ENCODE results near the gene IGFBP2.

Gene IGFBP2

DNA sequence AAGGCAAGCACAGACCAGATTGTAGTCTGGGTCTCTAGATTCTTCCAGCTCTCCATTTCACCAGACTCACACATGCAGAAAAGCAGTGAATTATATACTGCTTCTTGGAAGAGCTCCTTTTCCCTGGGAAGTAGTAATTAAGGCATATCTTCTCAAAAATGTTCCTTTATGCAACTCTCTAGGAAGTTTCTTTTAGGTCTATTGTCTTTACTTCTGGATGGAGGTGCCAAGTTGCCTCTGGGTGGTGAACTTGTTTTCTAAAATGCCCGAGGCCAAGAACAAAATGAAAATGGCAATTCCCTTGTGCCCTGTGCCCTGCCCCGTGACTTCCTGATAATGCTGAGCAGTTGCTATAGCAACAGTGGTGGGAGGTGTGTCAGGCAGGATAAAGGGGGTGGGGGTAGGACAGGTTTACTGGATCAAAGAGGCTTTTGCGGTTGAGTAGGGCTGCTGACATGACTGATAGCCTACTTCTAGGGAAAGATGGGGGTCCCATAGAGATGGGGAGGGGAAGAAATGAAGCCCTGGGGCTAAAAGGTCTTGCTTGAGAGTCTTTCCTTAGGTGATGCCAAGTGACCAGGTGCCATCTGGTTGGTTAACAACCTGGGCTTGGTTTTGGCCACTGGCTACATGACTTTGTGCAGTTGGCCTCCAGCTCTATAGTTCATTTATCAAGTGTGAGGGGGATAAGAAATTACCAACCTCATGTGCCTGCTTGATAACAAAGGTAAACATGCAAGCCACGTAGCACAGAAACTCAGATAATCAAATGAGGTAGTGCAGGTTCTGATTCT lies 11.8 kb downstream of the IGFBP2 start:
- DNase-seq: no peak

DNA sequence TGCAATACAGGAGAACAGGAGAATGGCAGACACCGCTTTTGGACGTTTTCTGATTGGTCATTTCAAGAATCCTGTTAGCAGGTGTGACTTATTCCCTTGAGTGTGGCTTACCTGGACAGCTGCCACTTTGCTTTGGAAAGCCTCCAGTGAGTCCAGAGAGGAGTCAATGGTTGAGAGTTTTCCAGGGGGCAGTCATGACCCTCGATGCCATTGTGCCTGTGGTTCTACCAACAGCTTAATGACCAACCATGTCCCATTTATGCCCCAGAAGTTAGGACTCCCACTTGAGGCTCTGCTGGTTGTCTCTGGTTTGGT lies 12.4 kb downstream of the IGFBP2 start:
- no peak for DNase-seq

DNA sequence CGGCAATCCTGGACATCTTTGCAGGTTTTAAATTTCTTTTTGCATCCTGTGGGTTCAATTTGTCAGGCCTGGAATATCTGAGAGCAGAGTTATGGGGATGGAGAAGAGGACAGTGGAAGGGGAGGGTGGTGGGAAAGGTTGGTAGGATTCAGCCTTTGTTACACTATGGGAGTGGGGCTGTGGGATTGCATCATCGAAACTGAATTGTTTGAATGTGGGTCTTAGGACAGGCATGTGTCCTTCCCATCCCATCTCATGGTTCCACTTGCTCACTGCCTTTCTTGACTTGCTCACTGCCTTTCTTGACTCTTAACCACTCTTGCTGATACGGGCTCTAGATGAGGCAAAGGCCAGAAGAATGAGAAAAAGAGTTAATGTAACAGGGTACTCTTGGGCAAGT lies 12.9 kb downstream of the IGFBP2 start:
- no peak for DNase-seq

DNA sequence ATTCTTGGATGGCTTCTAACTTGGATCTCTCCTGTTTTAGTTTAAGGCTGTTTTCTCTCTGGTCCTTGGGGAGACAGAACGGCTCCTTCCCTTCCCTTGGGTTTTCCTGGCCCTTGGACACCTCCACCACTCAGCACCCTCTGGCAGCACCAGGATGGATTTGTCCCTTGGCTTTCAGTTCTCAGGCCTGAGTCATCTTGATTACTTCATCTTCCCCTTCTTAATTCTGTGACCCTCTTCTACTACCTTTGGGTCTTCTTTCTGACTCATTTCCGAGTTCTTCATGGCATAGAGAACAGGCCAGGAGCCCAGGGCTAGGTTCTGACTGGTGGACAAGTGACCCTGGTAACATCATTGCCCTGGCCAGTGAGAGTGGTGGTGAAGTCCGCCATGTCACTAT lies 14.9 kb downstream of the IGFBP2 start:
- peak; percentile 53 for DNase-seq

DNA sequence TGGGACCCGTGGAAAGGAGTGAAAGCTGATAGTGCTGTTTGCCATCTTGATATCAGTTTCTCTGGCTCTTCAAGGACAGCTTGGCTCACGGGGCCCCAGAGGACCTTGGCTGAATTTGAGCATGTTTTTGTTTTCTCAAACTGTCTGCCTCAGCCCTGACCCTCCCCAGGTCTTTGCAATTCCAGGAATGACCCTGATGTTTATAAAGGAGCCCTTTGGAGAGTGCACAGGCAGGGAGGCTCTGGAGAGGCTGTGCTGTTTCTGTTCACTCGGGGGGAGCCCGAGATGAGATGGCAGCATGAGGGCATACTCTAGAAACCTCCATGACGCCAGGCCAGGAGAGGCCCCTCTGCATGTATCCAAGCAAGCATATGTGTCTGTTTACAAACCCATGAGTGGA lies 16.4 kb downstream of the IGFBP2 start:
- no peak for DNase-seq

DNA sequence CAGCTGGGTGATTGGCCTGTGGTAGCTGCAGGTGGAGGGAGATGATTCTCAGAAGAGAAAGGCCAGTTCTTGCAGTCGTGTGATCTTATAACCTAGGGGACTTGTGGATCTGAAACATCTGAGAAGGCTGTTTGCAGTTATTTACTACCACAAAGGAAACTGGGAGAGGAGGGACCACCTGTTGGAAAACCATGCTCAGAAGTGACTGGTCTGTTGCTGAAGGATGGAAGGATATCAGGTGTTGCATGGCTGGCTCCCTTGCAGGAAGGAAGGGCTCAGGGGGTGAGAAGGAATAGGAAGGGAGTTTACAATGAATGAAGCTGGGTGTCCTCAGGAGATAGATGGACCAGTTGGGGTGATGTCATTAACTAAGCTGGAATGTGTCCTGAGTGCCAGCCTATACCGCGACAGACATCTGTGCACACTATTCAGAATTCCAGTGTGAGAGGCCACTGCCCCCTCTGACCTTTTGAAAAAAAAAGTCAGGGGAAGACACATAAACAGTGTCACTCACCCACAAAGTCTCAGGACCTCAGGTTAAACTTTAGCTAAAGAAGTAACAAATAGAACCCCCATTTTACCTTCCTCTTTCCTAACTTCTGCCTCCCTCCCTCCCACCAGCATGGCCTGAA lies 17.5 kb downstream of the IGFBP2 start:
- DNase-seq: no peak

DNA sequence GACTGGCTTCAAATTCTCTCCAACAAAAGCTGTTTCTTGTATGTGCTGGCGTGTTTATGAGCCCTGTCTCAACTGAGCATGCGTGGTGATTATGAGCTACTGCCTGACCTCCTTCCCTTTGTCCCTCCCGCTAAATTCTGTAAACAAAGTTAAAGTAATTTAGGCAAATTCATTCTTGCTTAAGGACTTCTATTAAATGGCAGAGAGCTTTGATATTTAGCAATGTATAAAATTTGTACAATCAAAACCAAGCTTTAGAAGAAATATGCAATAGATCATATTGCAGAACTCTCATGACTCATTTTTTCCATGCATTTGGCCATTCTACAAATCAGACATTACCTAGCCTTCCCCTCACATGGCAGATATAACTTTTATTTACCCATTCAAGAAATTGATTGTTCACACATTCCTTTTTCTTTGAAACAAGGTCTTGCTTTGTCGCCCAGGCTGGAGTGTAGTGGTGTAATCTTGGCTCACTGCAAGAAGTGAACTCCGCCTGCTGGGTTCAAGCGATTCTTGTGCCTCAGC lies 18.2 kb downstream of the IGFBP2 start:
- DNase-seq: peak; percentile 84

DNA sequence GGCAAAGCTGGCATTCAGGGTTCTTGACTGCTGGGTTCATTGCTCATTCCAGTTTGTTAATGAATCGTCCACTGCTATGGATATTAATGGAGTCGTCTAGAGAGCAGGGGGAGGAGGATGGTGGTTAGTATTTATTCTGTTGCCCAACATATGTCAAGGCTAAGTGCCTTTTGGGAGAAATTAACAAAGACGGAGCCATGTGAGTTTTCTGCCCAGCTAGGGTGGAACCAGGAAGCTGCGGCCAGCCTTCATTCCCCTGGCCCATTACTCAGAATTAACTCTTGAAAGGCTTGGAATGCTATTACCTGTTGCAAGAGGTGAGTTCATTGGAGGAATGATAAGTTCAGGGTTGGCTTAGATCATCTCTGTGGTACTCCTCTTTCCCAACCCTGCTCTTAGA lies 19.3 kb downstream of the IGFBP2 start:
- peak; percentile 18 for DNase-seq

DNA sequence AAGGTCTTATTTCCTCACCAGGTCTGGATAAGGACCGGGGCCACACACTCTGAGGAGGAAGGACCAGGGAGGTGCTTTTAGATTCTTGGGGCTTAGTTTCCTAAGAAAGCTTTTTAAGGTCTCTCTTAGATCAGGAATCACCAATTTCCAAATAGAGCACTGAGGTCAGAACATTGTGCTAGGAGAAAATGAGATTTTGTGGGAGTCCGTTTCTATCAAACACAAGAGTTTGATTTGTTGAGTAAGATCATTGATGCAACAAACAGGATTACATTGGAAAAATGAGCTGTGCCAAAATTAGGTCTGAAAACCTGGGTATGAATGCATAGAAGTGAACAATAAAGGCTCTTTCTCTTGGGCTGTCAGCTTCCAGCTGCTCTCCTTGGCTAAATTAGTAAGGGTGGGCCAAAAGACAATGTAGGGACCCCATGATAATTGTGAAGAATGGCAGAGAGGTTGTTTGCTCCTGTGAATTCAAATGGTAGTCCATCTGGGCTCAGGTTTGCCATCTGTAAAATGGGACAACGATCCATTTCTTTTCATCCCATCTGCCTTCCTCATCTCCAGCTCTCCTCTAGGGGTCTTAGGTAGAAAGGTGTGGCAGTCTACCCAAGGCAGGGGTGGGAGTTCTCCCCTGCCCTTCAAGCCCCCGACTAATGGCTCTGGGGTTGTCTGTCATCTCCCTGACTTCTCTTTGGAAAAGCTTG lies 20.0 kb downstream of the IGFBP2 start:
- no peak for DNase-seq

DNA sequence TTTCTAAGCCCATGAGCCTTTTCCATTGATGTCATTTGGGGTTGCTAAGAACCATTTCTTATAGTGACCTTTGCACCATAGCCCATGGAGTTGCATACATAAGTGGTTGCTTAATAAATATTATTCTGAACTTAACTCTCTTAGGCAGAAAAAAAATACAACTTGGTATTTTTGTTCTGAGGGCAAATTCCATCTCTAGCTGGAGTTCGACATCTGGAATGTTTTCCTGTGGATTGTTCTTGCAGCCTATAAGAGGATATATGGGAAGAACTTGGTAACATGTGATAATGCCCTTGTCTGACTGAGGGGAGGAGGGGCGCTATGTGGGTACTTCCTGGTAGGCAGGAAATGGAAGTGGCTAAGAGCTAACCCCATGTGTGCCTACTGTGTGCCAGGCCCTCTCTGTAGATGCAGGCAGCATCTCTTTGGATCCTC lies 20.7 kb downstream of the IGFBP2 start:
- DNase-seq: peak; percentile 51

DNA sequence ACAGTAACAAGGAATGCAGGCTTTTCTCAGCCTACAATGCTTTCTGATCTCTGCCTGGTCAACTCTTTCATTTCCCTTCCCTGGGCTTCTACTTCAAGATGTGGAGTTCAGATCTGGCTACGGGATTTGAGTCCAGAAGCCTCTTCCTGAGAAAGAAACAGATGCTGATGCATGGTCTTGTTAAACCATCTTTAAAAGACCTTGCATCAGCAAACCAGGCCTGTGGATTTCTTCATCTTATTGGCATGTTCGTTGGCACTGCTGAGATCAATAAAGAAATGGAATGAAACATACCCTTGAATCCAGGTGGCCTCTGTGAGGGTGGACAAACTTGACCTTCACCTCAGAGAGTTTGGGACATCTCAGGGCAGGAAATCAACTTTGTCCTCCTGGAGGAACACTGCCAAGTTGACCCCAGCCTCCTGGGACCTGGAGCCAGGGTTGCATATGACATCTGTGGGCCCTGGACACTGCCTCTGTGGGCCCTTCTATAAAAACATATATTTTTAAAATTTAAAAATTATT lies 21.4 kb downstream of the IGFBP2 start:
- no peak for DNase-seq

DNA sequence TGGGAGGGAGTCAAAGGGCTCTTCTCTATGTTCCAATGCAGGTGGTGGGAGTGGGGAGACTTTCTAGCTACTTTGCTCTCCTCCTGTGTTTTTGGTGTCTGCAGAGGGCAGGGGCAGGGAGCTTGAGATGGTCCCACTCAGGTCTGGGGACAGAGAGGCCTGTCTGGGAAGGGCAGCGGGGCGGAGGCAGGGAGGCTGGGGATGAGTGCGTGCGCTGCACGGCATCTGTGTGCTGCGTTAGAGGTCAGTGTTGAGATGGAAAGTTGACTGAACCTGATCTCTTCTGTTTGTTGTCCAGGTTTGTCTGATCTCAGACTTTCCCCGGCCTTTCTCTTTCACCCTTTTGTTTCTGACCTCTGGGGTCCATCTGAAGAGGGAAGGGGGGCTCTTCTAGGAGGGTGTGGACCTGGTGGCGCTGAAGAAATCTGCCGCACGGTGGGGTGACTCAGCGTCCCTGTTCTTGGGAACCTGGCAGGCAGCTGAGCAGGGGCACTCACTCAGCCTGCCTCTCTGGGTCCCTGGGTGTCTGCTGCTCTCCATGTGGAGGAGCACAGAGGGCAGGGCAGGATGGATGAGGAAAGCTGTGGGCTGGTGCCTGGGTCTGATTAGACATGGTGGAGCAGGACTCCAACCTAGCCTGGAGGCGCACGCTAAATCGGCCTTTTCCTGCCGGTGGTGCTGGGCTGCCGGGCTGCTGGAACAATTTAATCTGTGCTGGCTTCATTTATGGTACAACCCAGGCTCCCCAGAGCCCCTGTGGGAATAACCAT lies 24.1 kb downstream of the IGFBP2 start:
- DNase-seq: no peak

DNA sequence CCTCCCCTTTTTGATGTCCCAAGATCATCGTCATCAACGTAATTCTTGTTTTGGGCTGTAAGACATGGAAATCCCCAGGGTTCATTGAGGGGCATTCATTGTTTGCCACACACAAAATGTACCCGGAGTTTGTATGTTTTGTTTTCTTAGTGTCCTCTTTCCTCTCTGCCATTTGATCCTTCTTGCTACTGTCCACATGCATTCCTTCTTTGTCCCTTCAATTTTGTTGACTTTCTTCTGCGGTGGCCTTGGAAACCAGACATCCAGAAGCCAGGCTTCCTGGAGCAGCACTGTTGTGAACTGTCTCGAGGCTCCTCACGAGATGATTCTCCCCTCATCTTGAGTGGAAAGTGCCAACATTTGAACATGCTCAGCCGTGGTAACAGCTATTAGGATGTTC lies 24.8 kb downstream of the IGFBP2 start:
- no peak for DNase-seq

DNA sequence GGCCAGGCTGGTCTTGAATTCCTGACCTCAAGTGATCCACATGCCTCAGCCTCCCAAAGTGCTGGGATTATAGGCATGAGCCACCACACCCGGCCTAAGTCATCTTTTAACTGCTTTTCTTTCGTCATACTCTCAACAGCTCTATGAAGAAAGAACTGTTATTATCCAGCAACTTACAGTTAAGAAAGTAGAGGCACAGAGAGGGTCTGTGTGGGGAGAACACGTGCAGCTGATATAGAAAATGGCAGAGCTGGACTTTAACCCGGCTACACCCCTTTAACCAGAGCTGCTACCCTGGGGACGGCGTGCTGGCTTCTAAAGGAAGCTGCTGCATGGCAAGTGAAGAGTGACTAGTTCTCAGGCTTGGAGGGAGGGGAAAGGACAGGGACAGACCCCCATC lies 25.5 kb downstream of the IGFBP2 start:
- DNase-seq: no peak

DNA sequence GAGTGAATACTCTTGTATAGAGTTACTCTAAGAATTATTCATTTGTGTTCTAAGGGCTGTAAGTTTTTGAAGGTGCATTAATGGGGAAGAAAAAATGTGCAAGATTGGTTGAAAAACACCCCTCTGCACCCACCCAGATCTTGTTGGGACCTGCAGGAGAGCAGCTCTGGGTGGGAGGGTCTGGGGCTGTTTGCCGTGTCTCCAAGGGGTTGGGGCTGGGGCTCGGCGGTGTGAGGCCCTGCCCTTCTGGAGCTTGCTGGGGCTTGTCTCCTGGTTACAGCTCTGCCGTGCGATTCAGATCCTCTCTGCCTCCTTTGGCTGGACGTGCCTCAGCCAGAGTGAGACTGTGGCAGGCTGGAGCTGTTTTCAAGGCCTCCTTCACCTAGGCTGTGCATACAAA lies 26.1 kb downstream of the IGFBP2 start:
- no peak for DNase-seq

DNA sequence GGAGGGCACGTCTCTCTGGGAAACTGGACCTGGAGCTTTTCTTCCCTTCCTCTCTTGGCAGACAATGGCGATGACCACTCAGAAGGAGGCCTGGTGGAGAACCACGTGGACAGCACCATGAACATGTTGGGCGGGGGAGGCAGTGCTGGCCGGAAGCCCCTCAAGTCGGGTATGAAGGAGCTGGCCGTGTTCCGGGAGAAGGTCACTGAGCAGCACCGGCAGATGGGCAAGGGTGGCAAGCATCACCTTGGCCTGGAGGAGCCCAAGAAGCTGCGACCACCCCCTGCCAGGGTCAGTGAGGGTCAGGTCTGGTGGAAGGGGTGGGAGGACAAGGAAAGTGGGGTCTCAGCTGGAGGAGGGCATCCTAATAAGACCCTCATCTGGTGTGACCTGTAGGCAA lies 27.3 kb downstream of the IGFBP2 start:
- no peak for DNase-seq

DNA sequence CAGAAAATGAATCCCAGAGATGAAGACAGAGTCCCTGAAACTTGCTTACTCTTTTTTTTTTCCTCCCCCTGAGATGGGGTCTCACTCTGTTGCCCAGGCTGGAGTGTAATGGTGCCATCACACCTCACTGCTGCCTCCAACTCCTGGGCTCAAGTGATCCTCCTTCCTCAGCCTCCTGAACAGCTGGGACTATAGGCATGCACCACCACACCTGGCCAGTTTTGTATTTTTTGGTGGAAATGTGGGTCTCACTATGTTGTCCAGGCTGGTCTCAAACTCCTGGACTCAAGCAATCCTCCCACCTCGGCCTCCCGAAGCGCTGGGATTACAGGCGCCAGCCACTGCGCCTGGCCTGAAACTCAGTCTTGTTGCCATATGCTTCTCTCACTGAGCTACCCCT lies 27.8 kb downstream of the IGFBP2 start:
- no peak for DNase-seq

DNA sequence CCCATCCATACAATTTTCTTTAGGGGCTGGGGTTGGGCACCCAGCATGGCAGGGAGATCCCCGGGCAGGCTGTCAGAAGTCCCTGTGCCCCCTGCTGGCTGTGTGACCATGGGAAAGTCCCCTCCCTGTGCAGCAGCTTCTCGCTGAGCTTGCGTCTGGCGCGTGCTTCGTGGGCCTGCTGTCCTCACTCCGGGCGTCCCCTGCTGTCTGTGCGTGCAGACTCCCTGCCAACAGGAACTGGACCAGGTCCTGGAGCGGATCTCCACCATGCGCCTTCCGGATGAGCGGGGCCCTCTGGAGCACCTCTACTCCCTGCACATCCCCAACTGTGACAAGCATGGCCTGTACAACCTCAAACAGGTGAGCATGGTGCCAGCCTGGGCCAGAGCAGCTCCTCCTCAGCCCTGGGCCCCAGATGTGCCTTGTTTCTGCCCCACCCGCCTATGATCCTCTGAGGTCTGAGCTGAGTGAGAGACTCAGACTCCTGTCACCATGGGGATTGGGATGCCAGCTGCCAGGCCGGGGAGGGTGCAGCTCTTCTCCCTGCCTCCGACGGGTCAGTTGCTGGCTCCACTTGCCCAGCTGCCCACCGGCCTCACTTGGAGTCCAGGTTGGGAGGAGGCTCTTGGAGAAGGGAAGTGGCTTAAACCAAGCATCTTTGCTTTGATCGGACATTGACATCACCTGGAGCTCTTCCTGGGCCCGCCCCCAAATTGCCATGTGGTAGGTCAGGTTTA lies 28.6 kb downstream of the IGFBP2 start:
- no peak for DNase-seq

DNA sequence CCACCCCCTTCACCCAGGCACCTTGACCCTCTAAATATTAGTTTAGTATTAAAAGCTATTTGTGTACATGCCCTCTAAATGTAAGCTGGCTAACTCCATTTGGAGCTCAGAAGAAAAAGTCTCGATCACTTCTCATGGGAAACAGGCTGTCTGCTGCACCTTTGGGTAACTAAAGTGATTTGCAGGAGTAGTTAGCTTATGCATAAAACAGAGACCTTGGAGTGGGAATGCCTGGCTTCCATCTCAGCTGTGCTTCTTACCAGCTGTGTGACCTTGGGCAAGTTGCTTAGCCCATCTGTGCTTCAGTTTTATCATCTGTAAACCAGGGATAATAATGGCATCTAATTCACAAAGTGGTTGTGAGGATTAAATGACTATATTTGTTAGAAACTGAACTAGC lies 29.9 kb downstream of the IGFBP2 start:
- no peak for DNase-seq

DNA sequence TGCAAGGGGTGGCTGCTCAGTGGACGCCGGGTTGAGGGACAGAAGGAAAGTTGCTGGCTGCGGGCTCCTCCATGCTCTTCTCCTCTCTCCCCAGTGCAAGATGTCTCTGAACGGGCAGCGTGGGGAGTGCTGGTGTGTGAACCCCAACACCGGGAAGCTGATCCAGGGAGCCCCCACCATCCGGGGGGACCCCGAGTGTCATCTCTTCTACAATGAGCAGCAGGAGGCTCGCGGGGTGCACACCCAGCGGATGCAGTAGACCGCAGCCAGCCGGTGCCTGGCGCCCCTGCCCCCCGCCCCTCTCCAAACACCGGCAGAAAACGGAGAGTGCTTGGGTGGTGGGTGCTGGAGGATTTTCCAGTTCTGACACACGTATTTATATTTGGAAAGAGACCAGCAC lies 30.6 kb downstream of the IGFBP2 start:
- no peak for DNase-seq

DNA sequence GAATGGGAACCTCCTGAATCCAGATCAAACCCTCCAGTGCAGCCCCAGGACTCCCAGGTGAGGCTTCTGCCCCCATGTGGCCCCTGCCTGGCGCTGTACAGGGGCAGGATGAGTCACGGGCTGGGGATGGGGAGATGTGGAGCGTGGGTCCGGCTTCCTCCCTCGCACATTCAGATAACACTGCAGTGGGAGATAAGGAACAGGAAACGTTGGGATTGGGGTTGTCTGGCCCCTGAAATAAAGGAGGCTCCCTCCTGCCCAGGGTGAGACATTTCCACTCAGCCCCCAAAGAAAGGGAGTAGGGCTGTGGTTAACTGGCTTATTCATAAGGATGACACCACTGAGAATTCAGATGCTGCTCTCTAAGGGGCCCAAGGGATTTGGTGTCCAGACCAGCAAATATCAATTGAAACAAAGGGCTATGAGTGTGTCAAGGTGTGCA lies 31.4 kb downstream of the IGFBP2 start:
- DNase-seq: peak; percentile 42

DNA sequence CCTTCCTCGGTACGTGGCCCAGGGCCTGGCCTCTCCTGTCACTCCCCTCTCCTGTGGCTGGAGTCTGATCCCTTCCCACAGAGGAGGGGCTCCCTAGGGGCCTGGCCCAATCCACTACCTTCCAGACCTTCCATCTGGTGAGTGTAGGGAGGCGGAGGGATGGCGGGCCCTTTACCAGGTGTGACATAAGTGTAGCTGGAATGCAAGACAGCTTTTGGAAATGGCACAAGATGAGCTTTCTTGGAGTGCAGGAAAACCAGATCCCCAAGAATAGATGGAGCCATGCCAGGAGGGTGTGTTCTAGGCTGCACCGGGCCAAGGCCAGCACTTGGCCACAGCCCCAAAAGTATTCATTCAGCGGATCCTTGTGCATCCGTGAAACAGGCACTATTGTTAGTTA lies 32.0 kb downstream of the IGFBP2 start:
- DNase-seq: peak; percentile 76

All from fibroblast of upper back skin (primary cell).